ENCODE results near the gene ST3GAL5. TPM values are rescaled to one million over a fixed set of nuclear protein-coding genes. Genes with fewer than 3 reads are reported as not detected.
"Not testable (repeated sequence)": the region's sequence is repeated elsewhere in the genome, so short reads cannot be mapped to it uniquely, and the experiment has no call there.

Gene ST3GAL5
- total RNA-seq, 1 experiment from 2014 or later, result 25.3 TPM

- POLR2A ChIA-PET (ENCODE audit: low non-redundant PET), result no interaction called here
- H3K4me1 ChIP-seq (ENCODE audit: insufficient read depth, low read length, poor library complexity, severe bottlenecking), result peaks cover 39% of the 10 kb centered on the region
- intact Hi-C loops (cut with micrococcal nuclease; ENCODE audit: unreplicated experiment), result no loop called here
Measured at GRCh38 chr2:85933753-85934594, 45.2 kb upstream of the ST3GAL5 start.

GRCh38 chr2:85931151-85931550 is 42.4 kb upstream of the ST3GAL5 start:
- POLR2A ChIA-PET (ENCODE audit: low non-redundant PET); intact Hi-C loops (cut with micrococcal nuclease; ENCODE audit: unreplicated experiment); BruUV-seq (replicated peaks); DNase-seq (ENCODE audit: low spot score); H3K27me3 ChIP-seq (replicated peaks; ENCODE audit: insufficient read depth, low read depth, low read length, poor library complexity); H3K4me3 ChIP-seq (ENCODE audit: low read depth, low read length, poor library complexity, severe bottlenecking); H3K9me3 ChIP-seq (ENCODE audit: low read depth, low read length, poor library complexity, severe bottlenecking); H3K36me3 ChIP-seq (ENCODE audit: insufficient read depth, low read length, poor library complexity, severe bottlenecking); H3K27ac ChIP-seq (ENCODE audit: low read depth, low read length, poor library complexity, severe bottlenecking); CTCF ChIA-PET: not testable (repeated sequence)
- H3K4me1 ChIP-seq (ENCODE audit: insufficient read depth, low read length, poor library complexity, severe bottlenecking), result peaks cover 10% of the 10 kb centered on the region

More at GRCh38 chr2:85933753-85934594, 45.2 kb upstream of the ST3GAL5 start:
- H3K36me3 ChIP-seq (ENCODE audit: insufficient read depth, low read length, poor library complexity, severe bottlenecking), result no peaks in the 10 kb centered on the region
- H3K4me3 ChIP-seq (ENCODE audit: low read depth, low read length, poor library complexity, severe bottlenecking), result no peak overlapping the region
- no TSS peak for BruUV-seq (replicated peaks)
- DNase-seq (ENCODE audit: low spot score), result no peak
- no peak overlapping the region for H3K27ac ChIP-seq (ENCODE audit: low read depth, low read length, poor library complexity, severe bottlenecking)
- CTCF ChIA-PET, result no interaction called here
- no peaks in the 10 kb centered on the region for H3K9me3 ChIP-seq (ENCODE audit: low read depth, low read length, poor library complexity, severe bottlenecking)
- no peaks in the 10 kb centered on the region for H3K27me3 ChIP-seq (replicated peaks; ENCODE audit: insufficient read depth, low read depth, low read length, poor library complexity)
- TF ChIP-seq CTCF (conservative IDR thresholded peaks at IDR 0.05; ENCODE audit: low read depth, low read length) (no peak), EZH2 (IDR thresholded peaks at IDR 0.05; ENCODE audit: borderline replicate concordance, low read depth, low read length, poor library complexity, severe bottlenecking) (no peak)

- intact Hi-C loops (cut with micrococcal nuclease; ENCODE audit: unreplicated experiment), result no loop called here
Measured at GRCh38 chr2:85930129-85931124, 41.6 kb upstream of the ST3GAL5 start.

More at GRCh38 chr2:85930129-85931124, 41.6 kb upstream of the ST3GAL5 start:
- no peak overlapping the region for H3K27ac ChIP-seq (ENCODE audit: low read depth, low read length, poor library complexity, severe bottlenecking)
- H3K9me3 ChIP-seq (ENCODE audit: low read depth, low read length, poor library complexity, severe bottlenecking), result no peaks in the 10 kb centered on the region
- ChIA-PET CTCF (no interaction called here), POLR2A (ENCODE audit: low non-redundant PET) (no interaction called here)
- no TSS peak for BruUV-seq (replicated peaks)
- no peaks in the 10 kb centered on the region for H3K36me3 ChIP-seq (ENCODE audit: insufficient read depth, low read length, poor library complexity, severe bottlenecking)
- H3K4me1 ChIP-seq (ENCODE audit: insufficient read depth, low read length, poor library complexity, severe bottlenecking), result peaks cover 3% of the 10 kb centered on the region
- no peak for TF ChIP-seq EZH2 (IDR thresholded peaks at IDR 0.05; ENCODE audit: borderline replicate concordance, low read depth, low read length, poor library complexity, severe bottlenecking)
- no peak for TF ChIP-seq CTCF (conservative IDR thresholded peaks at IDR 0.05; ENCODE audit: low read depth, low read length)
- H3K27me3 ChIP-seq (replicated peaks; ENCODE audit: insufficient read depth, low read depth, low read length, poor library complexity), result no peaks in the 10 kb centered on the region
- no peak for DNase-seq (ENCODE audit: low spot score)
- H3K4me3 ChIP-seq (ENCODE audit: low read depth, low read length, poor library complexity, severe bottlenecking), result no peak overlapping the region

Measured in A673 (cell line).